HG02884 (cell line): ENCODE measurements around the gene MGAT2.
"Not testable (repeated sequence)": the region's sequence is repeated elsewhere in the genome, so short reads cannot be mapped to it uniquely, and the experiment has no call there.

ENCODE experiments used
- ATAC-seq: cut with Tn5 transposase; IDR thresholded peaks from one replicate; pipeline ENCODE4 v1.9.1; 2021; ENCODE audit warnings: mild to moderate bottlenecking, moderate library complexity; ENCODE audit not compliant: unreplicated experiment

The MGAT2 gene

GRCh38 chr14:49620182-49621113, at the start of gene MGAT2, which contains the start of gene RPL36AL:
TSS of gene MGAT2 (plus strand) at chr14:49620799. CDS start at chr14:49621269, 470 bp downstream.
TSS of gene RPL36AL (minus strand) at chr14:49620626. CDS start at chr14:49619104, 1,522 bp downstream.
- peak; percentile 92 for ATAC-seq

DNA sequence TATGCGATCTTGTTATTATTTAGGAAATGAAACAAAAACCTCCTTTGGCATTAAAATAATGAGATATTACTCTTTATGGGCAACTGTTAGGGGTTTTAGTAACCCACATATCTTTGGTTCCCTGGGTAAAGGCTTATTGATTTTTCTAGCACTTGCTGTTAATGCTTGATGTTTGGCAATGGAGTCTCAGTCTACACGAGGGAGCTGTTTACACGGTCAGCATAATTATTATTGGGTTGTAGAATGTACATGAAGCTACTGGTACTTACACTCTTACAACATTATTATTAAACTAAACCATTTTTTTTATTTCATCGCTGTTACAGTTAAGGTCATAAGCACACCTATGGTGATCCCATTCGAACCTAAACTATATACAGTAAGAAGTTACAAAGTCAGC, 46.6 kb upstream of the MGAT2 start:
- ATAC-seq = no peak

GRCh38 chr14:49578141-49578540, 42.5 kb upstream of the MGAT2 start:
- ATAC-seq = no peak

DNA sequence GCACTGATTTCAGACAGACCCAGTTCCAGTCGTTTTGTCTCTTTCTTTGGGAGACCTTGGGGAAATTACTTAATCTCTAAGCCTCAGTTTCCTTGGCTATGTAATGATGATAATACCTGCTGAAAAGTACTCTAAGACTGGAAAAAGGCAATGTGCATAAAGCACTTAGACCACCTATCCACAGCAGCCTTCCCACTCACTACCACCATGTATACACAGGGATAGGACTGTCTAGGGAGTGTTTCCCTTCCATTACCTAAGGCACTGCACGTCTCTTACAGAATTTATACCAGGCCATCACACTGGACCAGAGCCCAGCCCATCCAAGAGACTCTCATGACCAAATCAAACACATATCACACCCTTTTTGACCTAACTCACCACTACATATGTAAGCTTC, 40.8 kb upstream of the MGAT2 start:
- no peak for ATAC-seq

GRCh38 chr14:49581209-49582112, 39.1 kb upstream of the MGAT2 start:
- ATAC-seq = no peak

- no peak for ATAC-seq
Observed at GRCh38 chr14:49582113-49582977, 38.3 kb upstream of the MGAT2 start.

DNA sequence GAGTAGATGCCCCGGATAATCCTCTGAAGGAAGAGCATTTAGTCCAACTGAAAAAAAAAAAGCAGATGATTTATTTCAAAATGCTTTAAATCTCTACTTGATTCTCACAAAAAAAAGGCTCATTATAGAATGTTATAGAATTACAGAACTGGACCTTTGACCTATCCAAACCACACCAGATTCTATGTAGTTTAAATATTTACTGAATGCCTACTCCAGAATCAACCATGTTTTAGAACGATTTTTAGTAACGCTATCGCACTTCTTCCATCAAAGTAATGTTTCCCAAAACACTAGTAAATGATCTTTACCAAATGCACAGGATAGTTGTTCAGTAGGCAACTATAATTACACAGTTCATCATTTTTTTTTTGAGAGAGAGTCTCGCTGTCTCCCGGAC, 37.0 kb upstream of the MGAT2 start:
- no peak for ATAC-seq

GRCh38 chr14:49584058-49584457, 36.5 kb upstream of the MGAT2 start:
- no peak for ATAC-seq

DNA sequence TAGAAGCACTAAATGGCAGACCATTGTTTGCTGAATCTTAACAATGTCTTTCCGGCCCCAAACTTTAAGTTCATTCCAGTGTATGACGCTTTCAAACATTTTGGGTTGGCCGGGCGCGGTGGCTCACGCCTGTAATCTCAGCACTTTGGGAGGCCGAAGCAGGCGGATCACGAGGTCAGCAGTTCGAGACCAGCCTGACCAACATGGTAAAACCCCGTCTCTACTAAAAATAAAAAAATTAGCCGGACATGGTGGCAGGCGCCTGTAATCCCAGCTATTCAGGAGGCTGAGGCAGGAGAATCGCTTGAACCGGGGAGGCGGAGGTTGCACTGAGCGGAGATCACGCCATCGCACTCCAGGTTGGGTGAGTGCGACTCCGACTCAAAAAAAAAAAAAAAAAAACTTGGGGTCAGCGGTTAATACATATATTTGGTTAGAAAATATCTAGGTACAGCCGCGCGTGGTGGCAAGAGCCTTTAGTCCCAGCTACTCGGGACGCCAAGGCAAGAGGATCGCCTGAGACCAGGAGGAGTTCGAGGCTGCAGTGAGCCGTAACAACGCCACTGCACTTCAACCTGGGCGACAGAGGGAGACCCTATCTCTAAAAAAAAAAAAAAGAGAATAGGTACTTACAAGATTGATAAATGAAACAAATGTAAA, 35.5 kb upstream of the MGAT2 start:
- ATAC-seq = not testable (repeated sequence)

- peak; percentile 84 for ATAC-seq
Observed at GRCh38 chr14:49585803-49586672, 34.6 kb upstream of the MGAT2 start, which contains the start of gene RPS29. TSS of gene RPS29 (minus strand) at chr14:49586380. CDS start at chr14:49586346, 34 bp downstream.

DNA sequence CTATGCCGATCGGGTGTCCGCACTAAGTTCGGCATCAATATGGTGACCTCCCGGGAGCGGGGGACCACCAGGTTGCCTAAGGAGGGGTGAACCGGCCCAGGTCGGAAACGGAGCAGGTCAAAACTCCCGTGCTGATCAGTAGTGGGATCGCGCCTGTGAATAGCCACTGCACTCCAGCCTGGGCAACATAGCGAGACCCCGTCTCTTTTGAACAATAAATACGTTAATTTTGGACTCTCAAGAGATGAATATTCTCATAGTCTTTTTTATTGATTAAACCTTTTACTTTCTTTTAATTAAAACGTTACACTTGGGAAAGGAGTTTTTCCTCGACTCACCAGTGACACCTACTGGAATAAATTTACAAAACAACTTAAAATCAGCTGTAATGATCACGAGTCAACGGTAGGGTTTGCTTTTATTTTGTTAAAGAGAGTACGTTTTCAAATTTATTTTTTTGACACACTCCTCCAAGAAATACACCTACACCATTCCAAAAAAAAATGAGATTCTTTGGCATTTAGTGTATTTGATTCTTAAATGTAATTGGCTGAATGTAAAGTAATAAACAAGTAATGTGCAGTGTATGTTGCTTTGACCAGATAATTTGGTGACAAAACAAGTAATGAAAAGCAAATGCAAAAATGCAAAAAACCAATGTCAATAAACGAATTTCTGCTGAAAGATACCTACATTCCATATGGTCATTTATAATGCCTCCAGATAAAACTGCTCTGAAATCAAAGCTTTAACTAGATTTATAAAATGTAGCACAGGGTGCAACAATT, 33.7 kb upstream of the MGAT2 start:
- peak; percentile 17 for ATAC-seq

- ATAC-seq = no peak
Observed at GRCh38 chr14:49589387-49589786, 31.2 kb upstream of the MGAT2 start.

DNA sequence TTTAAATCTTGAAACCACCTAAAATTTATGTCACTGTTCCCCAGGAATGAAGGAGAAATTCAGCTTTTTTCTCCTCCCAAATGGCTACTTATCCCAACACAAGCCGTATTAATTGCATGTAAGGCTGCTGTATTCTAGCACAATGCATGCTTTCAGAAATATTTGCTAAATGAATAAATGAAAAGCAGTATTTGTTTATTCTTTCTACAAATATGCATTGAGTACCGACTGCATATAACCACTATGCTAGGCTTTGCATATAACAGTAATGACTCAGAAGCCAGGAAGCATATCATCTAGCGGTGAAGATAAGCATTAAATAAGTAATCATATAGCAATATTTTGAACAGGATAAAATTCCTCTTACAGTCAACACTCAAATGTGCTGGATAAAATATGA, 27.6 kb upstream of the MGAT2 start:
- ATAC-seq = no peak

DNA sequence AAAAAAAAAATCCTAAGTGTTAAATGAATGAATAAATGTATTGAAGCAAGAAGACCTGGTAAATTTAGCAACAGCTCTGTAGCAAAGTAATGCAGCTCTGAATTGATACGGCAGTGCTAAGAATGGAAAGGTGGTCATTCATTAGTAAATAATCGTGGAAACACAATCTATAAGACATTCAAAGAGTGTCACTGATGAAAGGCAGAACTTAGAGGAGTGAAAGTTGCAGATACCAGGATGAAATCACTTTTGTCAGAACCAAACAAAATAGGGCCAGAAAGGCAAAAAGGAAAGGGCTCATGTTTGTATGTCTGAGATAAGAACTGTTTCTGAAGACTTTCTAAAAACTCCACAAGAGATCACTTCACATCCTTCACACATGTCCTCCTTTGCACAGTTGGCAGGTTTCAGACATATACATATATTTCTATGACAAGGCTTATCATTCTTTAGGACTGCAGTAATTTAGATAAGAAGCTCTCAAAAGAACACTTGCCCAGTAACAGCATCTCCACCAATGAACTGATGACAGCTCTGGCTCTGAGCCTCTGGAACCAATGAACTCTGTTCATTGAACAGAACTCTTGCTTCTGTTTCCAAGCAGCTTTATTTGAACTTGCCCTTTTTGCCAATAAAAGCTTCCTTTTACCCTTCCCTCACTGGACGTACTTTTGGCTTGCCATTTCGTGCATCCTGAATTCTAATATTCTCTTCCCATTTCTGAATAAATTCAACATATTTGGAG, 26.1 kb upstream of the MGAT2 start:
- ATAC-seq = no peak

DNA sequence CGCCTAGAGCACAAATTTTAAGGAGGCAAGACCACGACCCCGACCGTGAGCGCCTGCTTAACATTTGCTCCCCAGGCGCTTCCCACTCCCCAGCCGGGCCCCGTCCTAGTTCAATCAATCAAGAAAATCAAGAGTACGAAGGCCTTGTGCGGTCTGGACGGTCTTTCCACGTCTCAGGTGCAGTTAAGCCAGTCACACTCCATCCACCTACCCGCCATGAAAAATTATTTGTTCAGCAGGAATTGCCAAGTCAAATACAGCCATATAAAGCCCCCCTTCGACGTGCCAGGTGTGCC, 22.5 kb upstream of the MGAT2 start:
- no peak for ATAC-seq

DNA sequence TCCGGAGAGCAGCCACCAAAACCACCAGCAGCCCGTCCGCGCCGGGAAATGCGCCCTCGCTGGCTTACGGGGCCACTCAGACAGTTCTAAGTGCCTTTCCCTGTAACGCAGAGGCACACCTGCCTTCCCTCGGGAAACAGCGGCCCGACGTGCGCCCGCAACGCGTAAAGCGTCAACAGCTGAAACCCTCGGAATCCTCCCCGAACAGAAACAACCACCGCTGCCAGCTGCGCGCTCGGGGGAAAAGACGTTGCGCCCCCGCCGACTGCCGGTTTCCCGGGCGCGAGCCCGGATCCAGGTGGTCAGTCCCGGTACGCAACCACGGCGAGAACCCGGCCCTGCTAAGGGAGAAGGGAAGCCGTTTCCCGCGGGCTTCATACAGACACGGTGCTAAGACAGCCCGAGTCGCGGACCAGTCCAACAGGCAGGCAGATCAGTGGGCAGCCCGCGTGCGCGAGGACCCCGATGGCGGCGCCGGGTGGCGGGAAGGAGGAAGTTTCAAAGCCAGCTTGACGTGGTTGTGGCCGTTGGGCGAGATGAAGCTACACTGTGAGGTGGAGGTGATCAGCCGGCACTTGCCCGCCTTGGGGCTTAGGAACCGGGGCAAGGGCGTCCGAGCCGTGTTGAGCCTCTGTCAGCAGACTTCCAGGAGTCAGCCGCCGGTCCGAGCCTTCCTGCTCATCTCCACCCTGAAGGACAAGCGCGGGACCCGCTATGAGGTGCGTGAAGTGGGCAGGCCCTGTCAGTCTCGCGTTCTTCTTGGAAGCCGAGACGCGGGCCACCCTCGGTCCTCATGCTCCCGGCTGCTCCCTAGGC, 21.9 kb upstream of the MGAT2 start, which contains the start of gene LRR1:
Gene LRR1 (plus strand): TSS at position 456 of the 816 bp plus-strand sequence. CDS start 81 bp downstream, at position 537.
- ATAC-seq = peak; percentile 40

DNA sequence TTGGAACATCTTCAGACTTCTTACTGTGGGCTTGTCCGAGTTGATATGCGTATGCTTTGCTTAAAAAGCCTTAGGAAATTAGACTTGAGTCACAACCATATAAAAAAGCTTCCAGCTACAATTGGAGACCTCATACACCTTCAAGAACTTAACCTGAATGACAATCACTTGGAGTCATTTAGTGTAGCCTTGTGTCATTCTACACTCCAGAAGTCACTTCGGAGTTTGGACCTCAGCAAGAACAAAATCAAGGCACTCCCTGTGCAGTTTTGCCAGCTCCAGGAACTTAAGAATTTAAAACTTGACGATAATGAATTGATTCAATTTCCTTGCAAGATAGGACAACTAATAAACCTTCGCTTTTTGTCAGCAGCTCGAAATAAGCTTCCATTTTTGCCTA, 13.0 kb upstream of the MGAT2 start:
- ATAC-seq = no peak
